Coronary artery (tissue), 2 donors: Measurements from ENCODE around the gene TNNT1.

Source experiments
- DNase-seq: peaks from one replicate; pipeline ENCODE4 v3.0.0-alpha.2; 2017; ENCODE audit warnings: low spot score
- H3K27ac ChIP-seq, 2 donors: fragments of 200-600 bp; sonication (generic); one replicate each; pipeline ENCODE4 v1.5.1; 2016 to 2019
- H3K4me3 ChIP-seq: fragments of 200-600 bp; sonication (generic); 2 replicates; pipeline ENCODE4 v1.5.1; 2016; ENCODE audit warnings: mild to moderate bottlenecking, moderate library complexity
- CTCF ChIP-seq: fragments of 200-600 bp; sonication (generic); IDR thresholded peaks from one replicate; pipeline ENCODE4 v1.5.1; 2019; ENCODE audit warnings: antibody characterized with exemption

The TNNT1 gene

GRCh38 chr19:55105237-55105636 lies 43.8 kb downstream of the TNNT1 start:
- TF ChIP-seq CTCF = no peak
- H3K4me3 ChIP-seq = no peak overlapping the region
- no peak overlapping the region for H3K27ac ChIP-seq
- DNase-seq = no peak

DNA sequence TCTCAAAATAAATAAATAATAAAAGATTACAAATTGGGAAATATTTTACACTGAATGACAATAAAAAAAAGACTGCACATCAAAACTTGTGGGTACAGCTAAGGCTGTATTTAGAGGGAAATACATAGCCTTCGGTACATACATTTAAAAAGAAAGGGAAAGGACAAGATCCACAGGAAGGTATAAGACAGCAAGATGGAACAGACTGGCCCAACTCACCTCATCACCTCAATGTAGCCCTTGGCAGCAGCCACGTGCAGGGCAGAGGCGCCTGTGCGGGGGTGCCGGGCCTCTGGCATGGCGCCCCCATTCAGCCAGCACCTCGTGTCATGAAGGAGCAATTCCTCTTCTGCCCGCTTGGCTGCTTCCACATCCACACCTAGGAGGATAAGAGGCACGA lies 45.8 kb downstream of the TNNT1 start:
- Histone ChIP-seq H3K27ac (no peak overlapping the region), H3K4me3 (no peak overlapping the region)
- TF ChIP-seq CTCF = no peak
- DNase-seq = peak; percentile 49

DNA sequence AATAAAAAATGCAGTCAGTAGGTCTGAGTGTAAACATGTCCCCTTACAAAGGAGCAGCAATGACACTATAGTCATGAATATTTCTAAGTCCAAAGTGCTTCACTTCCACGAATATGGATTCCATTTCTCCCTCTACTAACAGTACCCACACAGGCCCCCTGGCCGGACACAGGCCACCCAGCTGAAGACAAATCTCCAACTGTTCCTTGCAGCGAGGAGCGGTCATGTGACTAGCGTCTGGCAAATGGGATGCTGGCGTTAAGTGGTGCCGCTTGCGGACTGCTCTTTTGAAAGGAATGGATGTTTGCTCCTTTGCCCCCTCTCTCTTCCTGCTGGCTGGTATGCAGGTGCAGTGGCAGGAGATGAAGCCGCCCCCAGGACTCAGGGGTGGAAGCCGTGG lies 47.7 kb downstream of the TNNT1 start:
- TF ChIP-seq CTCF = no peak
- Histone ChIP-seq H3K27ac (no peak overlapping the region), H3K4me3 (no peak overlapping the region)
- no peak for DNase-seq

DNA sequence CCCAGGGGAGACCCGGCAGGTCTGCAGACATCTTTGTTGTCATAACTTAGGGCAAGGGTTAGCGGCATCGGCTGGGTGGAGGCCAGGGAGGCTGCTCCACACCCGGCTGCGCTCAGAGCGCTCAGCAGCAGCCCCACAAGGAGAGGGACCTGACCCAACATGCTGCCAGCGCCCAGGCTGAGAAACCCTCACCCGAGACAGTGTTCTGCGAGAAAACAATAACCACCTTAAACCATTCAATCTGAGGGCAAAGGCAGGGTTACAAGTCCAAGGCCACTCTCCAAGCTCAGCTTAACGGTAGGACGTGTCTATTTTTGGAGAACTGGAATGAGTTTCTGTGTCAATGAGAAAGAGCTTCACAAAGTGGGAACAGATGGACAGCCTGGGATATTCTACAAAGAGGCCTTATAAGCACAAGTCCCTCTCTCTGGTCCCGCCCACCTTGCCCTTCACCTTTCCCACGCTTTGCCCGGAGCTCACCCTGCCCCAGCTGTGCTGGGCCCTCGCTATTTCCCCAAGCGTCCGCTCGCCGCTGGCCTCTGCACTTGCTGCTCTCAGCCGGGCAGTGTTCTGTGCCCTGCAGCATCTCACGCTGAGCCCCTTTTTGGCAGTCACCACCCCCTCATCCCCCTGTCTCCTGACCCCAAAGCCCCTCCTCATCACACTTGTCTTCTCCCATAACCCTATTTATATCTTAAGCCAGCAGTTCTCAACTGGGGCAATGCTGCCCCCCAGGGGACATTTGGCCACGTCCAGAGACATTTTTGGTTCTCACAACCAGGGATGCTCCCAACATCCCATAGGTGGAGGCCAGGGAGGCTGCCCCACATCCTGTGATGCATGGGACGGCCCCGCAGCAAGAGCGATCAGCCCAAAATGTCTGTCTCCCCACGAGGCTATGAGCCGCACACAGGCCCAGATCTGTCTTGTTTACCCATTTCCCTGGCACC lies 49.2 kb downstream of the TNNT1 start:
- H3K4me3 ChIP-seq = no peak overlapping the region
- no peak for DNase-seq
- H3K27ac ChIP-seq = peak overlapping the region in 1 of 2 donors; percentile 52
- TF ChIP-seq CTCF = no peak

GRCh38 chr19:55098716-55099556 lies 50.1 kb downstream of the TNNT1 start:
- Histone ChIP-seq H3K27ac (peak overlapping the region in 1 of 2 donors; percentile 52), H3K4me3 (no peak overlapping the region)
- no peak for DNase-seq
- TF ChIP-seq CTCF = no peak

DNA sequence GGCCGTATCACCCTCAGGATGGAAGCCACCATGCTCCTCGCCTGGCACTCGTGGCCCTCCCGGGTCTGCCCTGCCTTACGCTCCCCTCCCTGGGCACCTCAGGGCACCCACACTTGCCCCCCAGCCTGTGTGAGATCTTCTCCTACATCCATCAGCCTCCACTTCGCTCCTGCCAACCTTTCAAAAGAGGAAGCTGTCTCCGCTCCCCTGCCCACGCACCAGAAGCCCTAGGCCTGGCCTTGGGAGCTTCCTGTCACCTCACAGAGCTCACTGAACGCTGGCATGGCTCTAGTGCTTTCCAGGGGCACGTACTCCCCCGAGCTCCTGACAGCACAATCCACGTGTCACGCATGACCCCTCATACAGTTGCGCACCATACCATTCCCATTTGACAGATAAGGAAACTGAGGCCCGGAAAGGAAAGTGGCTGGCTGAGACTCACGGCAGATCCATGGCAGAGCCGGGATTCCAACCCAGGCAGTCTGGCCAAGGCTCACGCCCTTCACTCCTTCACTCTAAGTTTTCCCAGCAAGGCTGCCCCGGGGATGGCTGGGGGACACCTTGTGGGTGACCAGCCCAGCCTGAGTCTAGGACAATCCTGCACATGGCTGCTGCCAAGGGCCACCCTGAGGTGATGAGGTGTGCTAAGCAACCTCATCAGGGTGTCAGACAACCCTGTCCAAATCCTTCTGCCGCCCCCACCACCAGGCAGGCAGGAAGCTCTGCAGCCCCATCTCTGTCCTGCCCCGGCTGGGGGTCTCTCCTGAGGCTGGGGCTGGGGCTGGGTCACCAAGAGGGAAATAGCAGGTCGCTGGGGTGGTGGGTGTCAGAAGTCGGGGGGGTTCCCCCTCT lies 50.9 kb downstream of the TNNT1 start:
- H3K27ac ChIP-seq = no peak overlapping the region
- H3K4me3 ChIP-seq = no peak overlapping the region
- no peak for TF ChIP-seq CTCF
- no peak for DNase-seq
